Ishikawa (cell line): Measurements from ENCODE around the gene PLCL1.

Experiments used
- CEBPB ChIP-seq: IDR thresholded peaks from 2 replicates; pipeline ENCODE4 v1.6.1; 2012
- CREB1 ChIP-seq: IDR thresholded peaks from 2 replicates; pipeline ENCODE4 v1.6.1; 2012; ENCODE audit warnings: low read depth
- EGR1 ChIP-seq: IDR thresholded peaks from 2 replicates; pipeline ENCODE4 v1.6.1; 2012
- EP300 ChIP-seq: IDR thresholded peaks from 2 replicates; pipeline ENCODE4 v1.6.1; 2012; ENCODE audit warnings: borderline replicate concordance
- FOXM1 ChIP-seq: IDR thresholded peaks from 2 replicates; pipeline ENCODE4 v1.6.1; 2012; ENCODE audit warnings: low read depth, borderline replicate concordance
- RAD21 ChIP-seq: IDR thresholded peaks from 2 replicates; pipeline ENCODE4 v1.6.1; 2012; ENCODE audit warnings: low read depth
- TAF1 ChIP-seq: IDR thresholded peaks from 2 replicates; pipeline ENCODE4 v1.6.1; 2012; ENCODE audit warnings: low read depth, mild to moderate bottlenecking
- TEAD4 ChIP-seq: IDR thresholded peaks from 2 replicates; pipeline ENCODE4 v1.6.1; 2012
- YY1 ChIP-seq: IDR thresholded peaks from 2 replicates; pipeline ENCODE4 v1.6.1; 2012; ENCODE audit warnings: low read depth
- ZBTB7A ChIP-seq: IDR thresholded peaks from 2 replicates; pipeline ENCODE4 v1.6.1; 2012; ENCODE audit warnings: low read depth
- TF ChIP-seq, protein P1 (sequence below): IDR thresholded peaks from 2 replicates; pipeline ENCODE4 v1.6.1; 2012
- TF ChIP-seq, protein P2 (sequence below): IDR thresholded peaks from 2 replicates; pipeline ENCODE4 v1.6.1; 2012; ENCODE audit warnings: low read depth, mild to moderate bottlenecking
- TF ChIP-seq, protein P3 (sequence below): IDR thresholded peaks from 2 replicates; pipeline ENCODE4 v1.6.1; 2012

DNA sequence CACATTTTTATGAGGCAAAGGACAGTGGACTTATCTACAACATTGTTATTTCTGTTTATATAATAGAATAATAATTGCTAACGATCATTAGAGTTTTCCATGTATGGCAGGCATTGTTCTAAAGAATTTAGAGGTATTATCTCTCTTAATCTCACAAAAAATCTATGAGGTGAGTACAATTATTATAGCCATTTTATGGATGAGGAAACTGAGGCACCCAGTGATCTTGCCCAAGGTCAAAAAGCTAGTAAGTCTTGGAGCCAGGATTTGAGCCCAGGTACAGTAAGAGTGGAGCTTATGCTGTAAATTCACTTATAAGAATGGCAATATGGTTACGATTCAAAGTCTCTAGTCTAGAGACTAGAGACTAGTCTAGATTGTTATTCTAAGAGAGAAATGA, 331.7 kb downstream of the PLCL1 start:
- TF ChIP-seq EP300 (no peak), FOXM1 (no peak), EGR1 (no peak), YY1 (no peak), TAF1 (no peak), RAD21 (no peak), TEAD4 (no peak), ZBTB7A (no peak), CEBPB (no peak), CREB1 (no peak)
- TF ChIP-seq, protein P1, sequence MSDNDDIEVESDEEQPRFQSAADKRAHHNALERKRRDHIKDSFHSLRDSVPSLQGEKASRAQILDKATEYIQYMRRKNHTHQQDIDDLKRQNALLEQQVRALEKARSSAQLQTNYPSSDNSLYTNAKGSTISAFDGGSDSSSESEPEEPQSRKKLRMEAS: no peak
- TF ChIP-seq, protein P2, sequence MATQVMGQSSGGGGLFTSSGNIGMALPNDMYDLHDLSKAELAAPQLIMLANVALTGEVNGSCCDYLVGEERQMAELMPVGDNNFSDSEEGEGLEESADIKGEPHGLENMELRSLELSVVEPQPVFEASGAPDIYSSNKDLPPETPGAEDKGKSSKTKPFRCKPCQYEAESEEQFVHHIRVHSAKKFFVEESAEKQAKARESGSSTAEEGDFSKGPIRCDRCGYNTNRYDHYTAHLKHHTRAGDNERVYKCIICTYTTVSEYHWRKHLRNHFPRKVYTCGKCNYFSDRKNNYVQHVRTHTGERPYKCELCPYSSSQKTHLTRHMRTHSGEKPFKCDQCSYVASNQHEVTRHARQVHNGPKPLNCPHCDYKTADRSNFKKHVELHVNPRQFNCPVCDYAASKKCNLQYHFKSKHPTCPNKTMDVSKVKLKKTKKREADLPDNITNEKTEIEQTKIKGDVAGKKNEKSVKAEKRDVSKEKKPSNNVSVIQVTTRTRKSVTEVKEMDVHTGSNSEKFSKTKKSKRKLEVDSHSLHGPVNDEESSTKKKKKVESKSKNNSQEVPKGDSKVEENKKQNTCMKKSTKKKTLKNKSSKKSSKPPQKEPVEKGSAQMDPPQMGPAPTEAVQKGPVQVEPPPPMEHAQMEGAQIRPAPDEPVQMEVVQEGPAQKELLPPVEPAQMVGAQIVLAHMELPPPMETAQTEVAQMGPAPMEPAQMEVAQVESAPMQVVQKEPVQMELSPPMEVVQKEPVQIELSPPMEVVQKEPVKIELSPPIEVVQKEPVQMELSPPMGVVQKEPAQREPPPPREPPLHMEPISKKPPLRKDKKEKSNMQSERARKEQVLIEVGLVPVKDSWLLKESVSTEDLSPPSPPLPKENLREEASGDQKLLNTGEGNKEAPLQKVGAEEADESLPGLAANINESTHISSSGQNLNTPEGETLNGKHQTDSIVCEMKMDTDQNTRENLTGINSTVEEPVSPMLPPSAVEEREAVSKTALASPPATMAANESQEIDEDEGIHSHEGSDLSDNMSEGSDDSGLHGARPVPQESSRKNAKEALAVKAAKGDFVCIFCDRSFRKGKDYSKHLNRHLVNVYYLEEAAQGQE: no peak
- TF ChIP-seq, protein P3, sequence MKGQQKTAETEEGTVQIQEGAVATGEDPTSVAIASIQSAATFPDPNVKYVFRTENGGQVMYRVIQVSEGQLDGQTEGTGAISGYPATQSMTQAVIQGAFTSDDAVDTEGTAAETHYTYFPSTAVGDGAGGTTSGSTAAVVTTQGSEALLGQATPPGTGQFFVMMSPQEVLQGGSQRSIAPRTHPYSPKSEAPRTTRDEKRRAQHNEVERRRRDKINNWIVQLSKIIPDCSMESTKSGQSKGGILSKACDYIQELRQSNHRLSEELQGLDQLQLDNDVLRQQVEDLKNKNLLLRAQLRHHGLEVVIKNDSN: no peak
